Measurements from ENCODE around the gene FOXL2.

The FOXL2 gene

DNA sequence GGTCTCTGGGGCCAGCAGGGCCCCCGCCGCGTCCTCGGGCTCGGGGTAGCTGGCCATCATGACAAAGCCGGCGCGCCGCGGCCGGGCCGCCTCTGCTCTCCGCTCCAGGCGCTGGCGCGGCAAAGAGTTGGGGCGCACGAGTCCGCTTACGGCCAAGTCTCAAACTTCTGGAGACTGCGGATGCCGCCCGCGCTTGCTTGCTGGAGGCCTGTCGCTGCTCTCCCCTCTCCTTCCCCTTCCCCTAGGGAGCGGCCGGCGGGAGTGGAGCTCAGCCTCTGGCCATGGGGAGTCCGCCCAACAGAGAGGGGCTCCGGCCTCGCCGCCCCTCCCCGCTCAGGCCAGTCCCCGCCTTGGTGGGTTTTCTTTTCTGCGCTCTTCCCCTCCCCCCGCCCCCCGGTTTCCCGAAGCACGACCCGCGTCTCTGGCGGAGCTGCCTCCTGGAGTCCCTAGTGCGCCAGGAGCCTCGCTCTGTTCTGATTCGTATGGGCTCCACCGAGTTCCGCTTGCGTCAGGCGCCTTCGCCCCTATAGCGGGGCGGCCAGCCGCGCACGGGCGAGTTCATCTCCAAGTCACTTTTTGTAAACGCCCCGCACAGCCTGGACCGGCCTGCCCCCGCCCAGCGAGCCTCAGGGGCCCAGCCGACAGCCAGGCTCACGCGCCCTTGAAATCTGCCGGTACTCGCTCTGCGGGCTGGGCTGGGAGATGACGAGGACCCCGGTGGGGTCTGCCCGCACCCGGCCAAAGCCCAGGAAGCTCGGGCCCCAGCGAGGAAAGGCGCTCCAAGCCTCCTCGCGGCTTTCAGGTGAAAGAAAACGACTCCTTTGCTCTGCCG lies at the start of gene FOXL2, which contains the start of gene FOXL2NB:
Gene FOXL2 (minus strand): TSS at position 475 of the 832 bp plus-strand sequence. CDS start 415 bp downstream, at position 60.
Gene FOXL2NB (plus strand): TSS at position 555 of the 832 bp plus-strand sequence. CDS start 148 bp downstream, at position 703.
- DNase-seq (ENCODE audit: low read depth) = no peak

DNA sequence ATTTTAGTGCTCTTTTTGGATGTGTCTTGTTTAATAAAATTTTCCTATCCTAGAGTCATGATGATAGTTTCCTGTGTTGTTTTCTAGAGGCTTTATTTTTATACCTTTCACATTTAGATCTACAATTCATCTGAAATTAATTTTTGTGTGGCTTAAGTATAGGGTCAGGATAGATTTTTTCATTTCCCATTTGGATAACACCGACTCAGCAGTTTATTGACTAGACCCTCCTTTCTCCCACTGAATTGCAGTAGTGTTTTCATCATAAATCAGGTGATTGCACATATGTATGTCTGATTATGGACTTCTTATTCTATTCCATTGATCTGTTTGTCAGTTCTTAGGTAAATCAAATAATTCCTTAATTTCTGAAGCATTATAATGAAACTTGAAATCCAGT lies 48.8 kb upstream of the FOXL2 start:
- DNase-seq (ENCODE audit: low read depth) = no peak

DNA sequence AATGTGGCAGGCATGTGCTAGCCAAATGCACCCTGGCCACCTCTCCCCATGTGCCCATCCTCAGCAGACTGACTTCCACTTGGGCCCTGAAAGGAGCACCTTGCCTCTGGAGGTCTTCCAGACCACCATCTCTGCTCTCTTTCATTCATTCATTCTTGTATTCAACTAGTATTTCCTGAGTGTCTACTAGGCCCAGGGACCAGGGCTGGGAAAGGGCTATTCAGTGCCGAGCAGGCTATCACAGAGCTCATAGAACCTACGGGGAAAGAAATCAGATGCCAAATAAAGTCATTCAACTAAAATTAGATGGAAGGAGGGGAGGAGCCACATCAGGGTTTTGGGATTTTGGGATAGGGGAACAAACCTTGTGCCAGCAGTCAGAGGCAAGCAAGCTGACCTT lies 40.2 kb upstream of the FOXL2 start:
- DNase-seq (ENCODE audit: low read depth) = no peak

DNA sequence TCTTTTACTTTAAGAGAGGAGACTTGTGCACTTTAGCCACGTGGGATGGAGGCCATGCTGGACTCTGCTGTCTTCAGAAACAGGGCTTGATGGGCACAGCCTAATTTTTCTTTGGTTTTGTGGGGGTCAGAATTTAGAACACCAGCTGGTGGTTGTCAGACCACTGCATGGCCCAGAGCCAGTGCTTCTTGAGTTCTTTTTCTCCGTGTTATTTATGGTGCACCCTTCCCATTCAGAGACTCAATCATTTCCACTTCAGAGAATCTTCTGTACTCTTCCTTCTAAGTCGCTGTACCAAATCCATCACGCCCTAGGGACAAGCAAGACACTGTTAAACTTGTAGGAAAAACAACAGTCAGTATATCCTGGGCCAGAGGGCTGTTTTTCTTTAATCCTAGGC lies 39.0 kb upstream of the FOXL2 start:
- no peak for DNase-seq (ENCODE audit: low read depth)

DNA sequence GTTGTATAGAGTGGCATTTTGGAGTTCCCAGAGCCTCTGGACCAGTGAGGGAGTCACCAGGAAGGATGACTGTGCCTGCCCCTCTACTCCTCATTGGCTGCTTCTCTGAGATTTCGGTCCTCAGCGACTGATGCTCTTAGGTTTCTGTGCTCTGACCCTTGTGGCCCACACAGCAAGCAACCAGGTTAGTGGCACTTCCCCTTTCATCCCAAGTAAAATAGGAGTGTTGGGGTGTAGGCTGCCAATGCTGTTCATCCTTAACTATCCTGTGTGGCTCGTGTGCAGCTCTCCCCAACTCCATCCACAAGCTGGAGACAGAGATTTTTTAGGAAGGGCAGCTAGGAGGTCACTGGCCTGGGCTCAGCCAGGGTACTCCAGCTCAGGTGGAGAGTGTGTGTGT lies 37.9 kb upstream of the FOXL2 start:
- DNase-seq (ENCODE audit: low read depth) = no peak

DNA sequence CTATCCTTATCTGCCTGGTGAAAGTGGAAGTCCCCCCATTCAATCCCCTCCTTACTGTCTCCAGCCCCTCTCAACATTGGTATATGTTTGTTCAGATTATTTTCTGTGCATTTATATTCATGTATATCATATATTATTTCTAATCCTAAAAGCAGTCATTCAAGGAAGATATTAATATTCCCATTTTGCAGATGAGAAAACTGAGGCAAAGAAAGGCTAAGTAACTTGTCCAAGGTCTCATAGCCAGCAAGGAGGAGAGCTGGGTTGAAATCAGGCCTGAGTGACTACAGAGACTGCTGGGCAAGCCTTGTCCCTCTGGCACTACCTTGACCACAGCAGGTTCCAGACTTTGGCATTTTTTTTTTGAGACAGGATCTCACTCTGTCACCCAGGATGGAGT lies 29.1 kb upstream of the FOXL2 start:
- DNase-seq (ENCODE audit: low read depth) = no peak

DNA sequence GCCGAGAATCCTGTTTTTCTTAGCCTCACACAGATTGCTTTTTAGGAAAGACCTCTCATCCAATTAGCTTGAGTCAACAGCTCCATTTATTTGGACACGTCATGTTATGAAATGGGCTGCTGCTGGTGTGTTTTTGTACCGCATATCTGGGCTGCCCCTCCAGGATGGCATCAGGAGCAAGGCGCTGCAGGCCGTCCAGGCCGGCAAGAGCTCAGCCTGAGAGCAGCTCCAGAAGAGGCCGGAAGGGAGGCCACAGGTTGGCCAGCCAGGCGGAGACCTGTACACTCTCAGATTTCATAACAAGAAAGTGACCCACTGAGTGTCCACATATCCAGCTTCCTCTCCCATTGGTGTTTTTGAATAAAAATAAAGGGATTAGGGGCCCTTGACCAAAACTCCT lies 28.4 kb upstream of the FOXL2 start:
- DNase-seq (ENCODE audit: low read depth) = no peak

DNA sequence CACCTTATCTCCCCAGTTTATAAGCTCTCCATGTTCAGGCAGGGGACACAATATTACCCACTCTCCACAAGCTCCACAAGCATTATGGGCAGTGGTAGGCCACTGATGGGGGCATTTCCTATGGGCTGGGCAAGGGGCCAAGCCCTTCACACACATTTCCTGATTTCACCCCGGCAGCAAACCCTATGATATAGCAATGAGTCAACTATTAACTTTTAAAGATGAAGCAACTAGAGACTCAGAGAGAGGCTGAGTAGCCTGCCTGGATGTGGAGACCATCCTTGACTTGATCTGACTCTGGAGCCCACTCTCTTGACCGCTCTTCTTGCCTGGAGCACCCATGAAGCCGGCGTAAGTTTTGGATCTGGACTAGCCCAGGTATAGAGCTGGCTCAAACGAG lies 27.5 kb upstream of the FOXL2 start:
- DNase-seq (ENCODE audit: low read depth) = no peak

DNA sequence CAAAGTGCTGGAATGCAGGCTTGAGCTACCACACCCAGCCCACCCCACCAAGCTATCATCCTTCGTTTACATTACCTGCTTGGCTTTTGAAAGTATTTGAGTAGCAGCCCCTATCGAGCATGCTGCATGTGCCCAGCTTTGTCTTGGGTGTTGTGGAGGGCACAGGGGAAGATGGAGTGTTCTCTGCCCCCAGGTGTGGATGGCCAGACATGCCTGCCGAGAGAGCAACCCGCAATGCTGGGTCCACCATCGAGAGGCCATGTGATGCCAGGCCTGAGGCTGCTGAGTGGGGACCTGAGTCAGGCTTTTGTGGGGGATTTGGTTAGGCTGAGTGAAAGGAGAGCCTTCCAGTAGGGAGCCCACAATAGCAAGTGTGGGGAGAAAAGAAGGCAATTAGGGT lies 26.0 kb upstream of the FOXL2 start:
- no peak for DNase-seq (ENCODE audit: low read depth)

DNA sequence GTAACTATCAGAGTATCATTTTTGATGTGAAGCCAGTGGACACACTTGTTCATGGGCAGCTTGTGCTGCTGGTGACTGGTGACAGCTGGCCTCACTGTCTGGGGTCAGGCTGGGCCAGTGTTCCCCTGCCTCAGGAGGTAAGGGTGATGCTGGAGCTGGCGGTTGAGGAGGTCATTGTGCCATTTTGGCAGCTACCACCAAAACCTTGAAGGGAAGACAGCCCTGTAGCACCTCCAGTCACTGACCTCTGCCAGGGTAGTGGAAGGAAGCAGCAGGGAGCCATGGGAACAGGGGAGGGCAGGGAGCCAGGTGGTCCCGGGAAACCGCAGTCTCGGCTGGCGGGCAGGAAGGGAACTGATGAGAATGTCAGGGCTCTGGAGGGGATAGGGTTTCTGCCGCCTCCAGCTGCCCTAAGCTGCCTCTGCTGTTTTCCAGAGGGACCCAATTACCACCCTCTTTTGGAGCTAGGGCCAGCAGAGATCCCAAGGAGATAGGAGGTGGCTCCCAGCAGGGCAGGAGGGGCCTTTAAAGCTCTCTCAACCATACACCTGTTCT lies 24.9 kb upstream of the FOXL2 start:
- no peak for DNase-seq (ENCODE audit: low read depth)

DNA sequence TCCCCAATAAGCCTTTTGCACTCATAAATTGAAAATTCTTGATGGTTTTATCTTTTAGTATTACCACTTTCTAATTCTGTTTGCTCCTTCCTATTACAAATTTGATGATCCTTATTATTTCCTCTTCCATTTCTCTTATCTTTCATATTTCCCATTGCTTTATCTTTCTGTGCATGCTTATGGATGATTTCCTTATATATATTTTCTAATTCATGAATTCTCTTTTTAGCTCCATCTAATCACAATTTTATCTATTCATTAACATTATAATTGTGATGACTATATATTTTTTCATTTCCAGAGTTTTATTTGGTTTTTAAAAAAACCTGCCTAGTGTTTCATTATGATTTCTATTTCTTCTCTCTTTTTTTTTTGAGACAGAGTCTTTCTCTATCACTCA lies 18.0 kb upstream of the FOXL2 start:
- no peak for DNase-seq (ENCODE audit: low read depth)

DNA sequence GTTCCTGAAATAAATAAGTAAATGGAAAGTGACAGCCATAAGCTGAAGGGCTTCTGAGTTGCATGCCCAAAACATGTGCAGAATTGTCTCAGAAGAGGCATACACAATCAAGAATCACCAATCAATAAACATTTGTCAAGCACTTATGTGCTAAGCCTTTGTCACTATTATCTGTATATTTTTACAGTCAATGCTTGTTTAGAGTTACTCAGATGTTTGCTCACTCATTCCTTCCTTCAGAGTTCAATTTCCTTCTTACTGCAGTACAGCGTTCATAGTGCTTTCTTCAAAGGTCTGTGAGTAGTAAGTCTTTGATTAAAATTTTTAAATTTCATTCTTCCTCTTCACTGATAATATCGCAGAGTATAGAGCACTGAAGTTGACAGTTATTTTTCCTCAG lies 17.3 kb upstream of the FOXL2 start:
- DNase-seq (ENCODE audit: low read depth) = no peak

DNA sequence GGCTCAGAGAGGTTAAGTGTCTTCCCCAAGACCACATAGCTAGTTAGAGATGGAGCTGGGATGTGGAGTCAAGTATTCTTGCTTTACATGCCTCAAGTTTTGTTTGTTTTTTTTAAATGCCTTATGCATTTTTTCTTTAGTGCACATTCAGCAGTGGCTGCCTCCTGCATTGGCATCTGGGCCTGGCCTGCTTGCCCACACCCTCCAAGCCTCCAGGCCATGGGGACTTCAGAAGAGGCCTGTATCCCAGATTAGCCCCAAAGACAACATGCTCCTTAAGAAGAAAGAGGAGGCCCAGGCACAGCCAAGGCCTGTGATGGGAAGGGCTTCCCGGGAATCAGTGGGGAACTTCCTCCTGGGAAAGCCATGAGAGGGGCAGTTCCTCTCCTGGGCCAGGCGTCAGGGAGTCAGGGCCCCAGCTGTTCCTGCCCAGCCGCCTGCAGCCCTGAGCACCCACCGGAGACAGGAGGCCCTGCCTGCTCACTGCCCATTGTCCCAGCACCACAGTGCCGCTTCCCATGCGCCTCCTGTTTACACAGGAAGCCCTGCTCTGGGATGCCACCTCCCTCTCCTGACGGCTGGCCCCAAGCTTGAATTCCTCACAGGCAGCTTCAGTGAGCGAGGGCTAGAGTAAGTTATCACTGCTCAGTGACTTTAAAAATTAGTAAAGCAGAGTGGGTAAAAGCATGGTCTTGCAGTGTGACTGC lies 16.1 kb upstream of the FOXL2 start:
- DNase-seq (ENCODE audit: low read depth) = no peak

DNA sequence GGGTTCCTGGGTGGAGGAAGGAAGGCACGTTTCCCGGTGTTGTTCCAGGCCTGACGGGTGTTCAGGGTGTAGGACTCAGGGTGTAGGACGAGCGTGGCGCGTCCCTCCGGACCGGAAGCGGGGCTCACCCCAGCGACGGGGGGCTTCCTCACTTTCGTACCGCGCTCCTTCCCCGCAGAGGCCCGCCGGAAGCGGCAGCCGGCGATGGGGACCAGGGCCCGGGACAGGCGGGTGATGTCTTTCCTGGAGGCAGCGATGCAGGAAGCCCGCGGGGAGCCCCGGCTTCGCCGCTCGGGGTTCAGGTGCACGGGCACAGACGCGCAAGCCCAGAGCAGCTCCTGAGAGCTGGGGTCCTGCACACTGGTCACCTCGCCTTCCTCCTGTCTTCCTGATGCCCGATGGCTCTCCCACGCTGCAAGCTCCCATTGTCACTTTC lies 13.5 kb upstream of the FOXL2 start:
- no peak for DNase-seq (ENCODE audit: low read depth)

DNA sequence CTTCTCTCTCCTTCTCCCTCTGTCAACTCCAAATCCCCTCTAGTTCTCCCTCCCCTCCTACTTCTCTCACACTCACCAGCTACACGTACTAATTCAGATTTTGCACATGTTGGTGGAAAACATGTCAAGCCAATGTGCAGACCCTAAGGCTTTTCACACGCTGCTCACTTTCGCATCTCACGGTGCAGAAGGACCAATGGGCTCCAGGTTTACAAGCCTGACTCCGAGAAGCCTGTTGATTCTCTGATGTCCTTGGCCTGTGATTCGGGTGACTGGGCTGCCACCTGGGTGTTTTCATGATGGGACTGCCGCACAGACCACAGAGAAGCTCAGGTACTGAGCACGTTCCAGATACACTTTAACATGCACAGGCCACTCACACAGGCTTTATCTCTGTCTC lies 3.8 kb upstream of the FOXL2 start:
- no peak for DNase-seq (ENCODE audit: low read depth)

DNA sequence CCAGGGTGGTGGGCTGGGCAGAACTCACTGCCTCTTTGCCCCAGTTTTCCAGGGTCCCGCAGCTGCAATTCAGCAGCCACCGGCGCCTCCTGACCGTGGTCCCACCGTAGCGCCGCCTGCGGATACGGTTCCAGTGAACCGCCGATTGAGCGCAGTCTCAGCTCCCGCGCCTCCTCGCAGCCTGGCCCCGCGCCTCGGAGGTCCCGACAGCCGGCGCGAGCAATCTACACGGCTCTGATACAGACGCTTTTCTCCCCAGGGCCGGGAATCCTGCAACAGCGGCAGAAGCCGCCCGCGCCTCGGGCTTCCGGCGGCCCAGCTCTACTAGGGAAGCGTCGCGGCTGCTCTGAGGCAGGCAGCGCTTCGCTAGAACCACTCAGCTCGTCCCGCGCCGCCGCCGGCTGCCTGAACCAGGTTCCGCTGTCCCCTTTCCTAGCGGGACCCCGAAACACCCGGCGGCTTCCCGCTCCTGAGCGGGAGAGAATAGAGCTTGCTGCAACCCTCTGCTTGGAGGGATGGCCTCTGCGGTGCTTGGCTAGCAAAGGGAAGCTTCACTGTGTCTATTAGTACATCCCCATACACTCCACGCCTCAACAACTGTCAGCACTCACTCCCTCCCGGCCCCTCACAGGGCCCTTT lies 3.2 kb upstream of the FOXL2 start:
- DNase-seq (ENCODE audit: low read depth) = no peak

DNA sequence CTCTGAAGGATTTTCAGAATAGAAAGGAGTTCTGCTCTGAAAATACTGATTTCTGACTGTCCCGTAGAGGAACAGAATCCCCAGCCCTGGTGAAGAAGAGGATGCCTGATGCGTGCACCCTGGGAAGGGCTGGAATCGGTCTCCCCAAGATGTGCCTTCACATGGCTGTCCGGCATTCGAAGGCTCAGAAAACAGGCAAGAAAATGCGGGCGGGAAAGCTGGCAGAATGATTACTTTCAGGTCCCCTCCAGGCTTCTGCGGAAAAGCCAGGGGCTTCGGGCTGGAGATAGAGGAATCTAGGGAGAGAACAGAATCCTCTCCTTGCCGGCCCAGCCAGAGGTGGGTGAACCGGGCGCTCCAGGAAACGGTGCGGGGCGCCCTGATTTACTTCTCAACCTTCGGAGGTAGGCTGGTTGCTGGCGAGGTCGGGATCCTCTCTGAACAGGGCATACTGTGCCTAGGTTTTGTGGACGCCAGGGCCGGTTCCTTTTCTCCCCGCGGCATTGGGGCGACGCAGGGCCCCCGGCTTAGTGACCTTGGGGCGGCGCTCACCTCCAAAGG lies 2.6 kb upstream of the FOXL2 start:
- no peak for DNase-seq (ENCODE audit: low read depth)

DNA sequence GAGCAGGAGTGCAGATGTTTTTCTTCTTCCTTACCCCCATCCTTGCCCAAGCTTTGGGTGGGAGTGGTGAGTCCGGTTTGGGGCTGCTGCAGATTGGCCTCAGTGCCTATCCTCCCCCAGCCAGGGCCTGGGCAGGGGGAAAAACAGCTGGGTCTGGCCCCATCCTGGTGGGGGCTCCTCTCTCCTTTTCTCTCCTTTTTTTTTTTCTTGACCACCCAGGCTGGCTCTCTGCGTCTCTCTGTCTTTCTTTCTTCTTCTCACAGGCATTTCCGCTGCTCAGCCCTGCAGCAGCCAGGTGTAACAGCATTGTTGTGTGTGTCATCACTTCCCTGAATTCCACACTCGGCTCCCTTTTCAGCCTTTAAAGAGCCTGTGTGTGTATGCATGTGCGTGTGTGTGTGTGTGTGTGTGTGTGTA lies 2.1 kb upstream of the FOXL2 start:
- DNase-seq (ENCODE audit: low read depth) = no peak

DNA sequence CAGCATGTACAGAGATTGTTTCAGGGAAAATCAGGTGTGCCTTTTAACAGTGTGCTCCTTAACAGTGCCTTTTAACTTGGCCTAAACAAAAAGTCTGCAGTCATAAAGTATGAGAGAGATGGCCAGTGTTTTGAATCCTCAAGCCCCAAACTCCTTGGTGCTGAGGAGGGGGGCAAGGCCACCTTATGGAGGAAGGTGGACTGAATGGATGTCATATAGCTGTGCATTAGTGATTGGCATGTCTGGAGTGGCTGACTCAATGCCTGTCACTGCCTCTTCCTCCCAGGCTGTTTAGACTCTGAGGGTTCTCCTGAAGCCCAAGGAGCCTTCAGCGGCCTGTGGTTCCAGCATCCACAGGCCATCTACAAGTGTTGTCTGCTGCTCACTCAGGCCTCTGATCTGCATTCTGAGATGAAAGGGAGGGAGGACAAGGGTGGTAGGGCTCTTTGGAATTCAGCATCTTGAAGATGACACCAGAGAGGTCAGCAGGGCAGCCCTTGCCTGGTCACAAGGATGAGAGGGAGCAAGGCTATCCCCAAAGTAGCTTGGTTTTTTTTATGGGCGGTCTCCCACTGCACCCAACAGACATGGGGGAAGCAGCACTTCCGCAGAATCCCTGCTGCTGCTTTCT lies 1.5 kb upstream of the FOXL2 start:
- no peak for DNase-seq (ENCODE audit: low read depth)

DNA sequence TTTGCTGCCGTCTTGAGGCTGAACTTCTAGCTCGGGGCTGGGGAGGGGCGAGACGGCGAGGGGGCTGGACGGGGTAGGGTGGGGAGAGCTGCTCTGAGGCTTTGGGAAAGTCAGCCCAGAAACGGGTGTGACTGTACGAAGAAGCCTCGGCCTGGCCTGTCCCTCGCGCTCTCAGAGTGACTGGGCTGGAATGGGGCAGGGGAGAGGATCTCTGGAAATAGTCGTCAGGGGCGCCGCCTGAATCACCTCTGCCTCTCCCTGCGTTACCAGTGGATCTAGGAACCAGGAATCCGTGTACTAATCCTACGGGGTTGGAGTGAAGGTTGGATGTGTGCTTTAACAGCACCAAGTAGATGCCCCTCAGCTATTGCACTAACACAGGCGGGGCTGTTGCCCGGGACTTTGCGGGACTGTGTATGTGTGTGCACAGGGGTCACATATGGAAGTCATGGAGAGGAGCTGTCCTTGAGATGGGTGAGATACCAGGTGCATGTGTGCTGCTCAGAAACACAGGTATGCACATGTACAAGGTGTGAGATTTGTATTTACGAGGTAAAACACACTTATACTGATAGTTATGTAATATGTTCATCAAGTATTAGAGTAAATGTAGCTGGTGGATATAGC lies 671 bp upstream of the FOXL2 start:
- DNase-seq (ENCODE audit: low read depth) = no peak

All from HS-27A (cell line).